Mesothelial cell of epicardium (in vitro differentiated cells): ENCODE results near the gene CPVL. TPM values are rescaled to one million over a fixed set of nuclear protein-coding genes. Genes with fewer than 3 reads are reported as not detected.

Experiments used
- DNase-seq, 2 experiments: peaks; one replicate each; pipeline ENCODE4 v3.0.0; 2021; ENCODE audit warnings: low spot score in 2 of 2; ENCODE audit not compliant: unreplicated experiment in 2 of 2
- H3K27ac Mint-ChIP-seq: 2 replicates; pipeline ENCODE4 v1.8.0; 2021; ENCODE audit warnings: mixed read lengths
- H3K27me3 Mint-ChIP-seq: 2 replicates; pipeline ENCODE4 v1.8.0; 2021; ENCODE audit warnings: low read depth, mixed read lengths
- H3K36me3 Mint-ChIP-seq: 2 replicates; pipeline ENCODE4 v1.8.0; 2021; ENCODE audit warnings: mixed read lengths
- H3K4me1 Mint-ChIP-seq: 2 replicates; pipeline ENCODE4 v1.8.0; 2021; ENCODE audit warnings: mixed read lengths
- H3K4me3 Mint-ChIP-seq: 2 replicates; pipeline ENCODE4 v1.8.0; 2021; ENCODE audit warnings: mild to moderate bottlenecking, moderate library complexity, mixed read lengths
- H3K9me3 Mint-ChIP-seq: 2 replicates; pipeline ENCODE4 v1.8.0; 2021; ENCODE audit warnings: mixed read lengths
- total RNA-seq: library from RNA; stranded (reverse); gene quantifications from 3 replicates; pipeline ENCODE4 v1.2.1, GENCODE V29; 2021
- TF ChIP-seq, protein P1 (sequence below): fragments of 200-600 bp; sonication (generic); IDR thresholded peaks from one replicate; pipeline ENCODE4 v1.5.0; 2021; ENCODE audit warnings: antibody characterized with exemption; ENCODE audit not compliant: unreplicated experiment

CPVL gene
- total RNA-seq, 1 donor from 2014 or later, result 11.4 TPM

DNA sequence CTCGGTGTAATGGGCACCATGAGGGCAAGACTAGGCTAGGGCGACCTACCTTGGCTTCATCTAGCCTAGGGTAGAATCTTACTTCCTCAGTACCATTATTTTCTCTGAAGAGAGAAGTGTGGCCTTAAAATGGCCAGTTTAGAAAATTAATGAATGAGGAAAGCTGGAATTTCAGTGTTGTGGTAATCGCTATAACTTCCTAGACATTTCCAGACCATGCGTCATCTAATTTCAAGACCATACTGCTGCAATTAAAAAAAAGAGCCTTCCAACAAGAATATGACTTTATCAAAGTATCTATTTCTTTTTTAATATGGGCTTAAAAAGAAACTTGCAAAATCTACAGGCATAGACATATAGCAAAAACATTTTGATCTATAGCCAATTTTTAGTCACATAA lies 68.5 kb downstream of the CPVL start:
- no peak overlapping the region for H3K27ac Mint-ChIP-seq
- no peak overlapping the region for H3K4me3 Mint-ChIP-seq
- H3K27me3 Mint-ChIP-seq, result no peaks in the 10 kb centered on the region
- peaks cover 26% of the 10 kb centered on the region for H3K4me1 Mint-ChIP-seq
- H3K36me3 Mint-ChIP-seq, result no peaks in the 10 kb centered on the region
- TF ChIP-seq, protein P1, sequence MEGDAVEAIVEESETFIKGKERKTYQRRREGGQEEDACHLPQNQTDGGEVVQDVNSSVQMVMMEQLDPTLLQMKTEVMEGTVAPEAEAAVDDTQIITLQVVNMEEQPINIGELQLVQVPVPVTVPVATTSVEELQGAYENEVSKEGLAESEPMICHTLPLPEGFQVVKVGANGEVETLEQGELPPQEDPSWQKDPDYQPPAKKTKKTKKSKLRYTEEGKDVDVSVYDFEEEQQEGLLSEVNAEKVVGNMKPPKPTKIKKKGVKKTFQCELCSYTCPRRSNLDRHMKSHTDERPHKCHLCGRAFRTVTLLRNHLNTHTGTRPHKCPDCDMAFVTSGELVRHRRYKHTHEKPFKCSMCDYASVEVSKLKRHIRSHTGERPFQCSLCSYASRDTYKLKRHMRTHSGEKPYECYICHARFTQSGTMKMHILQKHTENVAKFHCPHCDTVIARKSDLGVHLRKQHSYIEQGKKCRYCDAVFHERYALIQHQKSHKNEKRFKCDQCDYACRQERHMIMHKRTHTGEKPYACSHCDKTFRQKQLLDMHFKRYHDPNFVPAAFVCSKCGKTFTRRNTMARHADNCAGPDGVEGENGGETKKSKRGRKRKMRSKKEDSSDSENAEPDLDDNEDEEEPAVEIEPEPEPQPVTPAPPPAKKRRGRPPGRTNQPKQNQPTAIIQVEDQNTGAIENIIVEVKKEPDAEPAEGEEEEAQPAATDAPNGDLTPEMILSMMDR, result no peak
- no peaks in the 10 kb centered on the region for H3K9me3 Mint-ChIP-seq
- DNase-seq, result no peak

DNA sequence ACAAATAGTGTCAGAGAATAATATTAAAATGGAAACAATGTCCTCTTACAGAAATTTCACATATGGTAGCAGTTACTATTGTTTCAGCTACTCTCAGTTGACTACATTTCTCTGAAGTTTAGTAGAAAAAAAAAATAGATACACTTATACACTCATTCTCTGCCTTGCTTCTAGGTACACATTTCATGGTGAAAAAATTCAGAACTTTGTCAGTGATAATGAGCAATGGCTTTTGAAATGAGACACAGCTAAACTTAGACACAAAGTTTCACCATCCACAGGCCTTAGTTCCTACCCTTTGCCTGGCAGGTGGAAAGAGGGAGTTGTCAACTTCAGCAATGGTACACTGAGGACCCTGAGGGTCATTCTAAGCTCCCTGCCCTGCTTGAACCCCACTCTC lies 69.2 kb downstream of the CPVL start:
- Mint-ChIP-seq H3K36me3 (no peaks in the 10 kb centered on the region), H3K9me3 (no peaks in the 10 kb centered on the region), H3K27ac (peak overlapping the region; percentile 66), H3K27me3 (no peaks in the 10 kb centered on the region), H3K4me1 (peaks cover 28% of the 10 kb centered on the region), H3K4me3 (no peak overlapping the region)
- no peak for DNase-seq
- TF ChIP-seq, protein P1, result no peak

DNA sequence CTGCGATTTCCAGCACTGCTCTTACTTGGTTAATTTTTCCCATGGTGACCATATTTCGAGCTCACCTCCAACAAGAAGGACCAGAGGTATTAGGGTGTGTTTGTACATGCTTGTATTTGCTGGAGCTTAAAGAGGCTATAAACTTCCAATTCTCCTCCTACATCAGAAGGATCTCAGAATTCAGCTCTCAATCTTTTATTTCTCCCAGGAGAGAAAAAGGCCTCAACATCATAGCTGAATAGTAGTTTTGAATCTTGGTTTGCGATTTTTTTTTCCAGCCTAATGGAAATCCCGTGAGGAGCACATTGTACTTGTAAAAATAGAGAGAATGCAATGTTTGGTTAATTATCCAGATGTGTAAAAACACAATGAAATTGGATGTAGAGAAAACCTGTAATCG lies 69.7 kb downstream of the CPVL start:
- Mint-ChIP-seq H3K27me3 (no peaks in the 10 kb centered on the region), H3K27ac (no peak overlapping the region), H3K4me3 (no peak overlapping the region), H3K36me3 (no peaks in the 10 kb centered on the region), H3K9me3 (no peaks in the 10 kb centered on the region), H3K4me1 (peaks cover 28% of the 10 kb centered on the region)
- DNase-seq, result no peak
- TF ChIP-seq, protein P1, result no peak

DNA sequence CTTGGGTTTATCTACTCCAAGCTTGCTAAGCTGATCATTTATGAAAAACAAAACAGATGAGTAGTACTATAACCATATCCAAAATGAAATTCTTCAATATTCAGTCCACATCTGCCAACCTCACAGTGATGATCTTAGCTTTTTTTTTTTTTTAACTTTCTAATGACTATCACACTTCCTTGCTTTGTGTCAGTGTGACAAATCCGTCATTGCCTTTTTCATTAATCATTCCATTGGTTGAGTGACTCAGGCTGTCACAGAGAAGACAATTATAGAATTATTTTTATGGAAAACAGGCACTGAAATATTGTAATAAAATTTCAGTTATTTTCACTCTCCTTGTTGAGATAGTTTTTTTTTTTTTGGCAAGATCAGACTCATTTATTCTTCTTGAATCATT lies 70.7 kb downstream of the CPVL start:
- TF ChIP-seq, protein P1, result no peak
- H3K36me3 Mint-ChIP-seq, result no peaks in the 10 kb centered on the region
- no peaks in the 10 kb centered on the region for H3K27me3 Mint-ChIP-seq
- DNase-seq, result no peak
- no peak overlapping the region for H3K4me3 Mint-ChIP-seq
- no peaks in the 10 kb centered on the region for H3K9me3 Mint-ChIP-seq
- peaks cover 28% of the 10 kb centered on the region for H3K4me1 Mint-ChIP-seq
- no peak overlapping the region for H3K27ac Mint-ChIP-seq

DNA sequence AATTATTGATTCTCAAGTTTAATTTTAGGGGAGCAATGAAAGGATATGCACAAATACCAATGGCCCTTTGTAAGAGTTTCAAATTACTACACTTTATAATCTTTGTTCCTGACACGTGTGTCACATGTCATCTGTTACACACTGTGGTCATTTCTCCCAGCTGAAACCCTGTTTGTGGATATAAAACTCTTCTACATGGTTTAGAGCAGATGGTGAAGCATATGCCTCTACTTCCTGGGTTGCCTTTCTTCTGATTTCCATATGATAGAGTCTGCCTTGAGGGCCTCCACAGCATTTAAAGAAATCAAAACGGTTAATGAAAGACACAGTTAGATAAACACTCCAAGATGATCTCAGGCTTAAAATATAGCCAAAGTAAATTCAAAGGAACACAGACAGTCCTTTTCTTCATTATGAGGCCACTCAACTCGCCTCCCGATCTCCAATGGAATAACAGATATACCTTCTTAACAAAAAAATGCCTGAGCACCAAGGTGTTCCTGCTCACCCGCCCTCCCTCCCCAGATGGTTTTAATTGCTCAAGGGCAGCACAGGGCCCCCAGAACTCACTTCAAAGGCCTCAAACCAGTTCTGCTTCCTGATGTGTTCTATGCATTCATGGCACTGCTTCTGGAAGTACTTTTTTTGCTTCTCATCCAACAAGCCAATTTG lies 75.0 kb downstream of the CPVL start:
- DNase-seq, result no peak
- Mint-ChIP-seq H3K27me3 (no peaks in the 10 kb centered on the region), H3K9me3 (no peaks in the 10 kb centered on the region), H3K36me3 (no peaks in the 10 kb centered on the region), H3K4me3 (no peak overlapping the region), H3K4me1 (peaks cover 14% of the 10 kb centered on the region), H3K27ac (no peak overlapping the region)
- TF ChIP-seq, protein P1, result no peak

DNA sequence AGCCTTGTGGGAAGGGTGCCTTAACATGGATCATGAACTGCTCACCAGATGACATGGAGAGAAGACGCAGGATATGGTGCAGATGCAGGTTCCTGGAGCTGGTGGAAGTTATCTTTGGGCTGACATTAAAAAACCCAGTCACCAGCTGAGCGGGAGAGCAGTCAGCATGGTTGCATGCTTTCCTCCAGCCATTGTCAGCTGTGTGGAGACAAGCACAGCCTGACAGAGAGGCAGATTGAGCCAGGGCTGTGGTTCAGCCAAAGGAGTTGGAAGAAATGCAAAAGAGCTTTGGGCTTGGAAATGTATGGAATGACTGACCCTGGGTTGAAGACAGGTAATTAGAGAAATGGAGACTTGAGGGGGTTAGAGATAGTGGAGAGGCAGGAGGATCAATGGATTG lies 79.7 kb downstream of the CPVL start:
- Mint-ChIP-seq H3K4me3 (no peak overlapping the region), H3K9me3 (no peaks in the 10 kb centered on the region), H3K4me1 (peaks cover 9% of the 10 kb centered on the region), H3K36me3 (no peaks in the 10 kb centered on the region), H3K27ac (no peak overlapping the region), H3K27me3 (no peaks in the 10 kb centered on the region)
- TF ChIP-seq, protein P1, result no peak
- no peak for DNase-seq
